CD14-positive monocyte (primary cell): ENCODE results near the gene EMILIN1. TPM values are rescaled to one million over a fixed set of nuclear protein-coding genes. Genes with fewer than 3 reads are reported as not detected.
A peak's percentile ranks its signal among the peaks of the same experiment; 100 is the strongest.

Experiments
- DNase-seq, 3 donors: peaks; one replicate each; pipeline ENCODE4 v3.0.0-alpha.2; 2011 to 2022
- H2AFZ ChIP-seq: 2 replicates; pipeline ENCODE4 v1.6.0; 2012; ENCODE audit warnings: mild to moderate bottlenecking, low read depth, low read length, inconsistent platforms; ENCODE audit not compliant: insufficient read depth, poor library complexity, severe bottlenecking
- H3K27ac ChIP-seq, 2 donors: 1 replicate in 1 of 2; 2 replicates in 1 of 2; pipeline ENCODE4 v1.5.1; 2012 to 2013; ENCODE audit warnings: low read length in 2 of 2, control low read depth in 1 of 2, inconsistent platforms in 1 of 2, low read depth in 1 of 2, mild to moderate bottlenecking in 1 of 2
- H3K27me3 ChIP-seq, 2 donors: one replicate each; pipeline versions ENCODE4 v1.6.0 to v1.6.1; 2011 to 2013; ENCODE audit warnings: low read length in 2 of 2; ENCODE audit not compliant: control insufficient read depth in 2 of 2, insufficient read depth in 2 of 2
- H3K36me3 ChIP-seq, 2 donors: replicated peaks in 1 of 2; 1 replicate in 1 of 2; 2 replicates in 1 of 2; pipeline versions ENCODE4 v1.5.1 to v1.6.1; 2012 to 2013; ENCODE audit warnings: low read length in 2 of 2, control low read depth in 1 of 2, inconsistent platforms in 1 of 2, mild to moderate bottlenecking in 1 of 2; ENCODE audit not compliant: insufficient read depth in 2 of 2, control insufficient read depth in 1 of 2
- H3K4me1 ChIP-seq, 2 donors: 1 replicate in 1 of 2; 2 replicates in 1 of 2; pipeline versions ENCODE4 v1.5.1 to v1.6.1; 2012 to 2013; ENCODE audit warnings: low read length in 2 of 2, control low read depth in 1 of 2, inconsistent platforms in 1 of 2, mild to moderate bottlenecking in 1 of 2, moderate library complexity in 1 of 2; ENCODE audit not compliant: insufficient read depth in 2 of 2, control insufficient read depth in 1 of 2
- H3K4me2 ChIP-seq: replicated peaks from 2 replicates; pipeline ENCODE3; 2012; ENCODE audit warnings: low read length, moderate library complexity, mild to moderate bottlenecking; ENCODE audit not compliant: poor library complexity, severe bottlenecking; ENCODE audit errors: extremely low read depth
- H3K4me3 ChIP-seq, 3 experiments: fragments of 200-600 bp in 1 of 3; sonication (generic) in 1 of 3; replicated peaks in 1 of 3; 1 replicate in 2 of 3; 2 replicates in 1 of 3; pipeline ENCODE4 v1.5.1; 2011 to 2013; ENCODE audit warnings: low read length in 3 of 3, mild to moderate bottlenecking in 3 of 3, control low read depth in 2 of 3, low read depth in 2 of 3, inconsistent platforms in 1 of 3, moderate library complexity in 1 of 3
- H3K79me2 ChIP-seq: 2 replicates; pipeline ENCODE4 v1.6.0; 2012; ENCODE audit warnings: mild to moderate bottlenecking, control low read depth, inconsistent platforms, low read length, moderate library complexity; ENCODE audit not compliant: insufficient read depth
- H3K9ac ChIP-seq: 2 replicates; pipeline ENCODE4 v1.6.0; 2017; ENCODE audit warnings: low read length, mild to moderate bottlenecking; ENCODE audit not compliant: insufficient read depth, poor library complexity, severe bottlenecking
- H3K9me3 ChIP-seq, 2 donors: replicated peaks in 1 of 2; 1 replicate in 1 of 2; 2 replicates in 1 of 2; pipeline versions ENCODE4 v1.5.1 to v1.6.1; 2012 to 2013; ENCODE audit warnings: low read length in 2 of 2, control low read depth in 1 of 2; ENCODE audit not compliant: control insufficient read depth in 1 of 2, insufficient read depth in 1 of 2
- H4K20me1 ChIP-seq: 2 replicates; pipeline ENCODE4 v1.6.0; 2012; ENCODE audit warnings: mild to moderate bottlenecking, low read length, control low read depth, moderate library complexity; ENCODE audit not compliant: insufficient read depth
- H3K27ac Mint-ChIP-seq, 7 donors: one replicate each; pipeline ENCODE4 v1.8.0; 2020; ENCODE audit warnings: mild to moderate bottlenecking in 7 of 7, mixed read lengths in 7 of 7, moderate library complexity in 6 of 7, inconsistent platforms in 2 of 7
- H3K27me3 Mint-ChIP-seq, 3 donors: one replicate each; pipeline ENCODE4 v1.8.0; 2021 to 2022; ENCODE audit warnings: low read depth in 3 of 3, mild to moderate bottlenecking in 3 of 3, mixed read lengths in 3 of 3, moderate library complexity in 3 of 3, inconsistent platforms in 1 of 3
- H3K36me3 Mint-ChIP-seq, 2 donors: one replicate each; pipeline ENCODE4 v1.8.0; 2020; ENCODE audit warnings: mixed read lengths in 2 of 2, inconsistent platforms in 1 of 2, mild to moderate bottlenecking in 1 of 2
- H3K4me1 Mint-ChIP-seq: one replicate; pipeline ENCODE4 v1.8.0; 2020; ENCODE audit warnings: mild to moderate bottlenecking, mixed read lengths
- H3K4me3 Mint-ChIP-seq, 2 donors: one replicate each; pipeline ENCODE4 v1.8.0; 2020; ENCODE audit warnings: mild to moderate bottlenecking in 2 of 2, mixed read lengths in 2 of 2, moderate library complexity in 1 of 2
- H3K9me3 Mint-ChIP-seq, 7 donors: one replicate each; pipeline ENCODE4 v1.8.0; 2020 to 2022; ENCODE audit warnings: mixed read lengths in 7 of 7, mild to moderate bottlenecking in 6 of 7, moderate library complexity in 6 of 7, inconsistent platforms in 2 of 7
- CTCF ChIP-seq: fragments of 200-600 bp; IDR thresholded peaks from one replicate; pipeline ENCODE4 v1.8.0; 2022; ENCODE audit warnings: antibody characterized with exemption, mild to moderate bottlenecking
- WGBS: methylation state at CpG from one replicate; pipeline ENCODE4 v1.1.5; 2013; ENCODE audit warnings: missing lambda C conversion rate; ENCODE audit not compliant: insufficient coverage; 5-methylcytosine and 5-hydroxymethylcytosine counted together
- intact Hi-C, 2 donors: fragments of 100-400 bp; cut with micrococcal nuclease; formaldehyde crosslinking; loops; one replicate each; pipeline versions ENCODE4 v1.15.0 to v1.15.1; 2023
- polyA plus RNA-seq, 3 donors: library from polyadenylated mRNA; depleted of rRNA in 1 of 3; unstranded in 2 of 3; stranded (reverse) in 1 of 3; fragments of 300-500 nt in 2 of 3; fragments of >200 nt in 1 of 3; fragmentation: Illumina TruSeq in 2 of 3; gene quantifications; 1 replicate in 2 of 3; 2 replicates in 1 of 3; pipeline ENCODE4 v1.2.3, GENCODE V29; 2012 to 2021

Gene EMILIN1
- polyA plus RNA-seq, 3 donors: 0.43 to 1.0 (median 0.44) TPM

- Histone ChIP-seq H3K4me1 (peaks cover 19% of the 10 kb centered on the region in 2 donors), H3K27ac (peak overlapping the region in 1 of 2 donors; percentile 70), H3K79me2 (peaks cover 18% of the 10 kb centered on the region), H4K20me1 (peaks cover 19% of the 10 kb centered on the region), H3K36me3 (peaks cover 23 to 24% of the 10 kb centered on the region in 2 donors), H3K27me3 (no peaks in the 10 kb centered on the region), H3K4me2 (no peak overlapping the region), H2AFZ (peak overlapping the region; percentile 74), H3K9me3 (no peaks in the 10 kb centered on the region), H3K4me3 (no peak overlapping the region), H3K9ac (no peak overlapping the region)
- TF ChIP-seq CTCF: no peak
- H3K4me1 Mint-ChIP-seq: peaks cover 18% of the 10 kb centered on the region
- intact Hi-C loops: no loop called here
- no peak for DNase-seq
- peaks cover 26 to 29% of the 10 kb centered on the region in 2 donors for H3K36me3 Mint-ChIP-seq
- 55% methylated on average over 11 of the region's 12 CpGs for WGBS
- no peaks in the 10 kb centered on the region for H3K9me3 Mint-ChIP-seq
- peaks cover 2 to 9% (median 5%) of the 10 kb centered on the region in 3 donors for H3K27me3 Mint-ChIP-seq
- peak overlapping the region; percentile 39 to 45 for H3K4me3 Mint-ChIP-seq
- H3K27ac Mint-ChIP-seq: peak overlapping the region; percentile 20 to 96 (median 88)
Measured at GRCh38 chr2:27135478-27135955, 57.1 kb downstream of the EMILIN1 start.

Other genes with a start within 250 kb of the EMILIN1 start
- not detected for gene DPYSL5, start 230.5 kb upstream of the EMILIN1 start, polyA plus RNA-seq
- 10 to 100 TPM in 1 of 3 donors, 1 to 10 TPM in 2; 2.4 to 14.4 (median 3.5) TPM for gene MAPRE3, start 108.0 kb upstream of the EMILIN1 start, polyA plus RNA-seq
- gene TMEM214, start 45.6 kb upstream of the EMILIN1 start, polyA plus RNA-seq: 10 to 100 TPM; 18.3 to 61.7 (median 26.9) TPM
- gene AGBL5, start 26.9 kb upstream of the EMILIN1 start, polyA plus RNA-seq: 1 to 10 TPM; 4.4 to 4.8 (median 4.6) TPM
- 100 to 1,000 TPM; 209 to 635 (median 615) TPM for gene OST4, start 7.0 kb upstream of the EMILIN1 start, polyA plus RNA-seq
- gene KHK, start 8.2 kb downstream of the EMILIN1 start, polyA plus RNA-seq: 1 to 10 TPM; 3.4 to 7.3 (median 6.6) TPM
- not detected for gene CGREF1, start 40.5 kb downstream of the EMILIN1 start, polyA plus RNA-seq
- 1 to 10 TPM in 1 of 3 donors, under 1 TPM in 2; 0.08 to 1.2 (median 0.25) TPM for gene ABHD1, start 45.2 kb downstream of the EMILIN1 start, polyA plus RNA-seq
- gene PREB, start 56.0 kb downstream of the EMILIN1 start, polyA plus RNA-seq: 10 to 100 TPM; 70.0 to 78.2 (median 71.7) TPM
- not detected for gene PRR30, start 60.8 kb downstream of the EMILIN1 start, polyA plus RNA-seq
- not detected for gene TCF23, start 70.4 kb downstream of the EMILIN1 start, polyA plus RNA-seq
- gene ATRAID, start 133.4 kb downstream of the EMILIN1 start, polyA plus RNA-seq: 100 to 1,000 TPM; 120 to 298 (median 287) TPM
- 10 to 100 TPM in 2 of 3 donors, 1 to 10 TPM in 1; 8.1 to 21.7 (median 10.2) TPM for gene SLC5A6, start 133.7 kb downstream of the EMILIN1 start, polyA plus RNA-seq
- 10 to 100 TPM in 1 of 3 donors, 1 to 10 TPM in 1, under 1 TPM in 1; 0.71 to 17.3 (median 1.7) TPM for gene CAD, start 138.8 kb downstream of the EMILIN1 start, polyA plus RNA-seq
- under 1 TPM in 1 of 3 donors, not detected in 2; 0.08 TPM for gene SLC30A3, start 184.4 kb downstream of the EMILIN1 start, polyA plus RNA-seq
- not detected for gene DNAJC5G, start 196.8 kb downstream of the EMILIN1 start, polyA plus RNA-seq
- not detected for gene TRIM54, start 203.8 kb downstream of the EMILIN1 start, polyA plus RNA-seq
- 1 to 10 TPM in 1 of 3 donors, under 1 TPM in 2; 0.39 to 2.2 (median 0.60) TPM for gene UCN, start 229.8 kb downstream of the EMILIN1 start, polyA plus RNA-seq
- gene MPV17, start 244.5 kb downstream of the EMILIN1 start, polyA plus RNA-seq: 100 to 1,000 TPM; 136 to 160 (median 160) TPM